Keratinocyte (primary cell): ENCODE measurements around the gene ETFB.

Experiments
- EZH2 ChIP-seq: IDR thresholded peaks from one replicate; pipeline ENCODE4 v1.6.1; 2012; ENCODE audit warnings: inconsistent platforms, mild to moderate bottlenecking, low read length, moderate library complexity
- TF ChIP-seq, protein P1 (sequence below), 3 experiments: IDR thresholded peaks in 1 of 3; conservative IDR thresholded peaks in 1 of 3; optimal IDR thresholded peaks in 1 of 3; 2 replicates in 2 of 3; 3 replicates in 1 of 3; pipeline versions ENCODE3 to v1.5.1; 2011; ENCODE audit warnings: low read length in 3 of 3, mild to moderate bottlenecking in 3 of 3, moderate library complexity in 2 of 3, control low read depth in 1 of 3, inconsistent platforms in 1 of 3; ENCODE audit not compliant: insufficient read depth in 2 of 3; ENCODE audit errors: extremely low read depth in 1 of 3

GRCh38 chr19:51396175-51396574 lies 30.0 kb upstream of the ETFB start:
- no peak for TF ChIP-seq EZH2
- TF ChIP-seq, protein P1, sequence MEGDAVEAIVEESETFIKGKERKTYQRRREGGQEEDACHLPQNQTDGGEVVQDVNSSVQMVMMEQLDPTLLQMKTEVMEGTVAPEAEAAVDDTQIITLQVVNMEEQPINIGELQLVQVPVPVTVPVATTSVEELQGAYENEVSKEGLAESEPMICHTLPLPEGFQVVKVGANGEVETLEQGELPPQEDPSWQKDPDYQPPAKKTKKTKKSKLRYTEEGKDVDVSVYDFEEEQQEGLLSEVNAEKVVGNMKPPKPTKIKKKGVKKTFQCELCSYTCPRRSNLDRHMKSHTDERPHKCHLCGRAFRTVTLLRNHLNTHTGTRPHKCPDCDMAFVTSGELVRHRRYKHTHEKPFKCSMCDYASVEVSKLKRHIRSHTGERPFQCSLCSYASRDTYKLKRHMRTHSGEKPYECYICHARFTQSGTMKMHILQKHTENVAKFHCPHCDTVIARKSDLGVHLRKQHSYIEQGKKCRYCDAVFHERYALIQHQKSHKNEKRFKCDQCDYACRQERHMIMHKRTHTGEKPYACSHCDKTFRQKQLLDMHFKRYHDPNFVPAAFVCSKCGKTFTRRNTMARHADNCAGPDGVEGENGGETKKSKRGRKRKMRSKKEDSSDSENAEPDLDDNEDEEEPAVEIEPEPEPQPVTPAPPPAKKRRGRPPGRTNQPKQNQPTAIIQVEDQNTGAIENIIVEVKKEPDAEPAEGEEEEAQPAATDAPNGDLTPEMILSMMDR (optimal IDR thresholded peaks at IDR 0.05 in 1 of 3, IDR thresholded peaks at IDR 0.05 in 1 of 3, conservative IDR thresholded peaks at IDR 0.05 in 1 of 3; ENCODE audit: extremely low read depth in 1 of 3, insufficient read depth in 2 of 3, low read length in 3 of 3) = no peak
